Neuronal stem cell (in vitro differentiated cells): ENCODE measurements around the gene ELF4.

Source experiments
- DNase-seq: peaks from one replicate; pipeline ENCODE4 v3.0.0-alpha.2; 2013; ENCODE audit warnings: low spot score
- H2AFZ ChIP-seq: one replicate; pipeline ENCODE4 v1.6.1; 2013; ENCODE audit warnings: mild to moderate bottlenecking, low read length, inconsistent platforms
- H2AK5ac ChIP-seq: 2 replicates; pipeline ENCODE4 v1.6.1; 2013; ENCODE audit warnings: low read depth, mild to moderate bottlenecking, inconsistent platforms, low read length, moderate library complexity, mixed read lengths
- H2BK120ac ChIP-seq: 2 replicates; pipeline ENCODE4 v1.6.1; 2013; ENCODE audit warnings: low read depth, mild to moderate bottlenecking, inconsistent platforms, low read length, moderate library complexity, mixed read lengths
- H2BK12ac ChIP-seq: one replicate; pipeline ENCODE4 v1.6.1; 2013; ENCODE audit warnings: low read length, inconsistent platforms
- H2BK15ac ChIP-seq: 2 replicates; pipeline ENCODE4 v1.6.1; 2013; ENCODE audit warnings: mild to moderate bottlenecking, low read length, inconsistent platforms, mixed read lengths
- H2BK5ac ChIP-seq: one replicate; pipeline ENCODE4 v1.6.1; 2013; ENCODE audit warnings: inconsistent platforms, mild to moderate bottlenecking, low read length, moderate library complexity
- H3K14ac ChIP-seq: one replicate; pipeline ENCODE4 v1.6.1; 2013; ENCODE audit warnings: low read length, inconsistent platforms
- H3K18ac ChIP-seq: 2 replicates; pipeline ENCODE4 v1.6.1; 2013; ENCODE audit warnings: low read length, inconsistent platforms
- H3K23ac ChIP-seq: 2 replicates; pipeline ENCODE4 v1.6.1; 2013; ENCODE audit warnings: low read depth, mild to moderate bottlenecking, mixed read lengths, low read length, inconsistent platforms; ENCODE audit not compliant: poor library complexity
- H3K27ac ChIP-seq: replicated peaks from 3 replicates; pipeline ENCODE4 v1.5.1; 2013; ENCODE audit warnings: low read length, inconsistent platforms
- H3K27me3 ChIP-seq, 3 experiments: 2 replicates each; pipeline ENCODE4 v1.6.1; 2013; ENCODE audit warnings: low read length in 3 of 3, mild to moderate bottlenecking in 2 of 3, inconsistent platforms in 1 of 3, low read depth in 1 of 3, mixed read lengths in 1 of 3, moderate library complexity in 1 of 3; ENCODE audit not compliant: control insufficient read depth in 3 of 3, insufficient read depth in 3 of 3
- H3K36me3 ChIP-seq, 2 donors: replicated peaks in 1 of 2; 2 replicates each; pipeline ENCODE4 v1.6.1; 2013; ENCODE audit warnings: low read length in 2 of 2; ENCODE audit not compliant: control insufficient read depth in 2 of 2, insufficient read depth in 2 of 2
- H3K4ac ChIP-seq: 2 replicates; pipeline ENCODE4 v1.6.1; 2013; ENCODE audit warnings: inconsistent platforms, mild to moderate bottlenecking, low read length, moderate library complexity
- H3K4me1 ChIP-seq, 2 donors: 1 replicate in 1 of 2; 2 replicates in 1 of 2; pipeline ENCODE4 v1.6.1; 2013; ENCODE audit warnings: low read length in 2 of 2, low read depth in 1 of 2; ENCODE audit not compliant: control insufficient read depth in 2 of 2, insufficient read depth in 1 of 2
- H3K4me2 ChIP-seq: one replicate; pipeline ENCODE4 v1.6.1; 2013; ENCODE audit warnings: mild to moderate bottlenecking, low read length, inconsistent platforms; ENCODE audit not compliant: insufficient read depth, poor library complexity, severe bottlenecking
- H3K4me3 ChIP-seq, 2 donors: 2 replicates each; pipeline ENCODE4 v1.5.1; 2013; ENCODE audit warnings: low read length in 2 of 2, mild to moderate bottlenecking in 2 of 2, inconsistent platforms in 1 of 2, moderate library complexity in 1 of 2
- H3K79me1 ChIP-seq: one replicate; pipeline ENCODE4 v1.6.1; 2013; ENCODE audit warnings: low read depth, mild to moderate bottlenecking, inconsistent platforms, low read length, moderate library complexity
- H3K9ac ChIP-seq: one replicate; pipeline ENCODE4 v1.6.1; 2013; ENCODE audit warnings: mild to moderate bottlenecking, low read depth, low read length, inconsistent platforms; ENCODE audit not compliant: poor library complexity
- H3K9me3 ChIP-seq, 2 donors: replicated peaks in 1 of 2; 2 replicates each; pipeline versions ENCODE3 to v1.6.1; 2013; ENCODE audit warnings: low read length in 2 of 2, mild to moderate bottlenecking in 2 of 2, inconsistent platforms in 1 of 2, low read depth in 1 of 2, mixed read lengths in 1 of 2, moderate library complexity in 1 of 2; ENCODE audit not compliant: control insufficient read depth in 2 of 2, insufficient read depth in 1 of 2
- H4K8ac ChIP-seq: one replicate; pipeline ENCODE4 v1.6.1; 2013; ENCODE audit warnings: low read depth, mild to moderate bottlenecking, inconsistent platforms, low read length, moderate library complexity
- H4K91ac ChIP-seq: one replicate; pipeline ENCODE4 v1.6.1; 2013; ENCODE audit warnings: low read length, low read depth, mild to moderate bottlenecking, inconsistent platforms; ENCODE audit not compliant: poor library complexity
- WGBS, 2 donors: extraction: QIAGEN DNeasy Blood & Tissue Kit; methylation state at CpG; one replicate each; pipeline ENCODE4 v1.1.7; 2013; ENCODE audit warnings: missing lambda C conversion rate in 2 of 2, mixed read lengths in 1 of 2; ENCODE audit not compliant: insufficient read length in 2 of 2, insufficient replicate concordance in 1 of 2; ENCODE audit errors: extremely low coverage in 2 of 2; 5-methylcytosine and 5-hydroxymethylcytosine counted together

Gene ELF4

GRCh38 chrX:130047416-130047815 lies 62.9 kb downstream of the ELF4 start:
- Histone ChIP-seq H4K8ac (no peak overlapping the region), H2AK5ac (no peak overlapping the region), H3K36me3 (peaks cover 44 to 72% of the 10 kb centered on the region in 2 donors), H3K14ac (no peak overlapping the region), H2AFZ (no peak overlapping the region), H3K23ac (no peak overlapping the region), H2BK15ac (no peak overlapping the region), H3K4me2 (no peak overlapping the region), H2BK5ac (no peak overlapping the region), H3K27ac (no peak overlapping the region), H2BK12ac (no peak overlapping the region), H3K9me3 (peaks cover 3 to 9% of the 10 kb centered on the region in 2 donors), H3K4me3 (no peak overlapping the region), H4K91ac (no peak overlapping the region), H2BK120ac (no peak overlapping the region), H3K79me1 (peaks cover 2% of the 10 kb centered on the region), H3K4ac (no peak overlapping the region), H3K27me3 (no peaks in the 10 kb centered on the region), H3K18ac (no peak overlapping the region), H3K4me1 (no peaks in the 10 kb centered on the region), H3K9ac (no peak overlapping the region)
- WGBS, 2 donors: no CpG with 5 or more reads among the region's 5 CpGs
- no peak for DNase-seq

DNA sequence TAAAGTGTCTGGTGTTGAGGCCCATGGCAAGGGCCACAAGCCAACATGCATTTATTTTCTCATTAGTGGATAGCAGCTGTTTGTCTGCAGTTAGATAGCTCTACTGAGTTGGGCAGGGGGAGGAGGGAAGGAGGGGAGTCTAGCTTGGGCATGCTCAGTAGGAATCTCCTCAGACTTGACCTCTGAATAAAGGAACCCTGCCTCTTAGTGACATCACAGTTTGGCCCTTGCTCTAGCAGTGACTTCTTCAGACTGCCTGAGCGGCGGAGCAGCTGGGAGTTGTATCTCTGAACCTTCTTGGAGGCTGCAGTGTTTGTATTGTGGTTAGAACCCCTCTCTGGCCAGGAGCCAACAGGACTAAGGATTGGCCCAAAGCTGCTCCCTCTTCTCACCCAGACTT lies 70.5 kb downstream of the ELF4 start:
- H4K91ac ChIP-seq: no peak overlapping the region
- peaks cover 42 to 69% of the 10 kb centered on the region in 2 donors for H3K36me3 ChIP-seq
- H4K8ac ChIP-seq: no peak overlapping the region
- no peak overlapping the region for H3K9ac ChIP-seq
- no peaks in the 10 kb centered on the region for H3K27me3 ChIP-seq
- H2AFZ ChIP-seq: no peak overlapping the region
- no peaks in the 10 kb centered on the region for H3K9me3 ChIP-seq
- no peak overlapping the region for H3K23ac ChIP-seq
- H2BK120ac ChIP-seq: no peak overlapping the region
- WGBS, 2 donors: no CpG with 5 or more reads among the region's 2 CpGs
- no peak overlapping the region for H2AK5ac ChIP-seq
- H3K4me1 ChIP-seq: no peaks in the 10 kb centered on the region
- H2BK15ac ChIP-seq: no peak overlapping the region
- H3K4me2 ChIP-seq: no peak overlapping the region
- H3K4ac ChIP-seq: no peak overlapping the region
- H2BK5ac ChIP-seq: no peak overlapping the region
- no peak overlapping the region for H3K27ac ChIP-seq
- H2BK12ac ChIP-seq: no peak overlapping the region
- no peak overlapping the region for H3K4me3 ChIP-seq
- H3K79me1 ChIP-seq: no peaks in the 10 kb centered on the region
- no peak overlapping the region for H3K14ac ChIP-seq
- no peak for DNase-seq
- H3K18ac ChIP-seq: no peak overlapping the region

DNA sequence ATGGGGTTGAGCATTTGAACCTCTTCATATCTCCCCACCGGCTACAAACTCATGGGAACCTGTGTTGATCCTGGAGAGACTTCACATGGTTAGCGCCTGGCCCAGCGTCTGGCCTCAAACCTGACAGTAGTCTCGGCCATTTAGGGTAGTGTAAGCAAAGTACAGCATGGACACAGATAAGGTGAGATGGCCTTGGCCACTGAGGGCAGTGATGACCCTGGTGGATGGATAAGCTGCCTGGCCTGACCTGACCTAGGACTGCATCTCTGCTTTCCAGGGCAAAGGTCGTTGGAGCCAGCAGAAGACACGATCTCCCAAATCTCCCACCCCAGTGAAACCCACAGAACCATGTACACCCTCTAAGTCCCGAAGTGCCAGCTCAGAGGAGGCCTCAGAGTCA lies 76.1 kb downstream of the ELF4 start:
- no peaks in the 10 kb centered on the region for H3K79me1 ChIP-seq
- H3K9me3 ChIP-seq: no peaks in the 10 kb centered on the region
- H3K27ac ChIP-seq: no peak overlapping the region
- H3K4ac ChIP-seq: no peak overlapping the region
- no peak overlapping the region for H3K4me2 ChIP-seq
- H3K4me3 ChIP-seq: no peak overlapping the region
- no CpG with 5 or more reads among the region's 7 CpGs for WGBS, 2 donors
- no peak overlapping the region for H2AFZ ChIP-seq
- peaks cover 0 to 5% of the 10 kb centered on the region in 2 donors for H3K4me1 ChIP-seq
- no peak overlapping the region for H2BK120ac ChIP-seq
- no peak overlapping the region for H3K18ac ChIP-seq
- DNase-seq: no peak
- no peak overlapping the region for H4K91ac ChIP-seq
- no peak overlapping the region for H4K8ac ChIP-seq
- no peak overlapping the region for H3K14ac ChIP-seq
- no peak overlapping the region for H2BK15ac ChIP-seq
- H3K36me3 ChIP-seq: peaks cover 37 to 60% of the 10 kb centered on the region in 2 donors
- H3K23ac ChIP-seq: no peak overlapping the region
- H3K27me3 ChIP-seq: no peaks in the 10 kb centered on the region
- no peak overlapping the region for H2BK5ac ChIP-seq
- H3K9ac ChIP-seq: no peak overlapping the region
- no peak overlapping the region for H2AK5ac ChIP-seq
- no peak overlapping the region for H2BK12ac ChIP-seq

- H3K4ac ChIP-seq: no peak overlapping the region
- no peaks in the 10 kb centered on the region for H3K9me3 ChIP-seq
- H3K9ac ChIP-seq: no peak overlapping the region
- no peak for DNase-seq
- H4K8ac ChIP-seq: no peak overlapping the region
- no peak overlapping the region for H4K91ac ChIP-seq
- H2BK5ac ChIP-seq: no peak overlapping the region
- H2BK120ac ChIP-seq: no peak overlapping the region
- H2AFZ ChIP-seq: no peak overlapping the region
- H3K27ac ChIP-seq: no peak overlapping the region
- H3K18ac ChIP-seq: no peak overlapping the region
- H2BK15ac ChIP-seq: no peak overlapping the region
- H2BK12ac ChIP-seq: no peak overlapping the region
- H3K4me1 ChIP-seq: peaks cover 0 to 7% of the 10 kb centered on the region in 2 donors
- H3K4me2 ChIP-seq: no peak overlapping the region
- H3K79me1 ChIP-seq: no peaks in the 10 kb centered on the region
- no peak overlapping the region for H3K14ac ChIP-seq
- H3K27me3 ChIP-seq: no peaks in the 10 kb centered on the region
- H3K23ac ChIP-seq: no peak overlapping the region
- no CpG with 5 or more reads among the region's 3 CpGs for WGBS, 2 donors
- peaks cover 29 to 63% of the 10 kb centered on the region in 2 donors for H3K36me3 ChIP-seq
- H3K4me3 ChIP-seq: no peak overlapping the region
- no peak overlapping the region for H2AK5ac ChIP-seq
These were observed 77.7 kb downstream of the ELF4 start for GRCh38 chrX:130032552-130032951.
